Measurements from ENCODE around the gene TYK2.
A peak's percentile ranks its signal among the peaks of the same experiment; 100 is the strongest.
"Not testable (repeated sequence)": the region's sequence is repeated elsewhere in the genome, so short reads cannot be mapped to it uniquely, and the experiment has no call there.

TYK2 gene

DNA sequence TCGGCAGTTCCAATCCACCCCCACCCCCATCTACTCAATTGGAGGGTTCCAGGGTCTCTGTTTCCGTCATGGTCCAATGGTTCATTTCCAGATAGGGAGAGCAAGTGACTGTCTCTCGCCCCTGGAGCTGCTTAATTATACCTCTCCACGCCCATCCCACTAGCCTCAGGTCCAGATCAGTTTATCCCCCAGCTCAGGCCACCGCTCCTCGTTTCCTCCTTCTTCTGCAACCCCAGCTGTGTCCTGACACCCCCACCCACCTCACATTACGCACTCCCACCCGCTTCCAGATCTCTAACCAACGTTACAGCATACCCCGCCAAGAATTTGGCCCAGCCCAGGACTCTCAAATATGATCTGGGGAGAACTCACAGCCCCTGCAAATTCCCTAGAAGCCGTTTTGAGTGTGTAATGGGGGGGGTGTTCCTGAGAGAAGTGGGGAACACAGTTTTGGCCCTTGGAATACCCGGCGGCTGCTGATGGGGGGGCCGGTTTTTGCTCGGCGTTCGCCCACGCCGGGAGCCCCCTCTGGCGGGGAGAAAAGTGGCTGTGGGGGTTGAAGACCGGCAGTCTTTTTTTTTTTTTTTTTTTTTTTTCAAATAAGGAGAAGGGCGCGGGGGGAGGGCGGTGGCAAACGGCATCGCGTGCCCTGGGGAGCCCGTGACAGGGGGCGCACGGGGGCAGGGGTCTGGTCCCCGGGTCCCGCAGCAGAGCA, 38.3 kb upstream of the TYK2 start:
- Histone ChIP-seq H3K9ac (ENCODE audit: low read length) (no peak overlapping the region), H3K9me3 (ENCODE audit: control insufficient read depth, low read length) (no peaks in the 10 kb centered on the region), H3K27me3 (replicated peaks; ENCODE audit: control insufficient read depth, insufficient read depth, low read length) (peaks cover 37% of the 10 kb centered on the region), H3K36me3 (ENCODE audit: control insufficient read depth, insufficient read depth, low read length, severe bottlenecking) (no peaks in the 10 kb centered on the region), H3K4me1 (ENCODE audit: control insufficient read depth, insufficient read depth, low read length) (peaks cover 16% of the 10 kb centered on the region), H3K4me3 (ENCODE audit: low read length) (no peak overlapping the region)
- peak; percentile 40 for DNase-seq (ENCODE audit: low read depth)

DNA sequence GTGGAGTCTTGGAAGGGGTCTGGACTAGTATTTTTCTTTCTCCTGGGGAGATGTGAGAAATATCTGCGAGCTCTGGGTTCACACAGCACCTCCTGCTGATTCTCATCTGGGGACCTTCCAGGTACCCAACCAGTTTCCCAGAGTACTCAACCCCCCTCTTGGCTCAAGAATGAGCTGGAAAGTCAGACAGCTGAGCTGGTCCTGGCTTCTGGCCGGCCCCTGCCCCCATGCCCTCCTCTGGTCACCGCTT, 37.8 kb upstream of the TYK2 start:
- Histone ChIP-seq H3K4me1 (ENCODE audit: control insufficient read depth, insufficient read depth, low read length) (peaks cover 16% of the 10 kb centered on the region), H3K4me3 (ENCODE audit: low read length) (no peak overlapping the region), H3K9ac (ENCODE audit: low read length) (no peak overlapping the region), H3K36me3 (ENCODE audit: control insufficient read depth, insufficient read depth, low read length, severe bottlenecking) (no peaks in the 10 kb centered on the region), H3K27me3 (replicated peaks; ENCODE audit: control insufficient read depth, insufficient read depth, low read length) (peaks cover 32% of the 10 kb centered on the region), H3K9me3 (ENCODE audit: control insufficient read depth, low read length) (no peaks in the 10 kb centered on the region)
- DNase-seq (ENCODE audit: low read depth): no peak

DNA sequence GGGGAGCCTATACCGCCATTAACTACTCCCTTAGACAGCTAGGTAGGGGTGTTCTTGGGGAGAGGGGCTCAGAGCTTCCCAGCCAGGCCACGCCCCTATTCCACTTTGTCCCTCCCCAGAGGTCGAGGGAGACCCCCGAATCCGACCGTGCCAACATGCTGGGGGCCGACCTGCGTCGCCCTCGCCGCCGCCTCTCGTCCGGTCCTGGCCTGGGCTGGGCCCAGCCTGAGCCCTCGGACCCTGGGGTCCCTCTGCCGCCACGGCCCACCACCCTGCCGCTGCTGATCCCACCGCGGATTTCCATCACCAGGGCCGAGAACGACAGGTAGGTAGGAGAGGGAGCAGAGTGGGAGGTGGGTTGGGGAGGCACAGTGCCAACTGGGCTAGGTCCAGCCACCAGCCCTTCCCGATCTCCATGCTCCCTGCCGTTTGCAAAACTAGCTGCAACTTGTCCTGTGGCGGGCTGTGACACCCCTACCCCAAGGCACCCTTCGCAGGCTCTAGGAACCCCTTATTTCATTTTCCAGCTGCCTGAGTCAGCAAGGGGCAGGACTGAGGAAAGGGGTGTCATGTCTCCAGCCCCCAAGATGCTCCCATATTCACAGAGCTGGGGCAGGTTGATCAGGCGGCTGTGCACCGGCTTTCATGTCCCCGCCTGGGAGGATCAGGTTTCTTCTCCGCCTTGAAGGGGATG, 37.3 kb upstream of the TYK2 start:
- Histone ChIP-seq H3K4me3 (ENCODE audit: low read length) (no peak overlapping the region), H3K4me1 (ENCODE audit: control insufficient read depth, insufficient read depth, low read length) (peaks cover 16% of the 10 kb centered on the region), H3K9me3 (ENCODE audit: control insufficient read depth, low read length) (no peaks in the 10 kb centered on the region), H3K9ac (ENCODE audit: low read length) (no peak overlapping the region), H3K36me3 (ENCODE audit: control insufficient read depth, insufficient read depth, low read length, severe bottlenecking) (no peaks in the 10 kb centered on the region), H3K27me3 (replicated peaks; ENCODE audit: control insufficient read depth, insufficient read depth, low read length) (peaks cover 32% of the 10 kb centered on the region)
- DNase-seq (ENCODE audit: low read depth): peak; percentile 34

DNA sequence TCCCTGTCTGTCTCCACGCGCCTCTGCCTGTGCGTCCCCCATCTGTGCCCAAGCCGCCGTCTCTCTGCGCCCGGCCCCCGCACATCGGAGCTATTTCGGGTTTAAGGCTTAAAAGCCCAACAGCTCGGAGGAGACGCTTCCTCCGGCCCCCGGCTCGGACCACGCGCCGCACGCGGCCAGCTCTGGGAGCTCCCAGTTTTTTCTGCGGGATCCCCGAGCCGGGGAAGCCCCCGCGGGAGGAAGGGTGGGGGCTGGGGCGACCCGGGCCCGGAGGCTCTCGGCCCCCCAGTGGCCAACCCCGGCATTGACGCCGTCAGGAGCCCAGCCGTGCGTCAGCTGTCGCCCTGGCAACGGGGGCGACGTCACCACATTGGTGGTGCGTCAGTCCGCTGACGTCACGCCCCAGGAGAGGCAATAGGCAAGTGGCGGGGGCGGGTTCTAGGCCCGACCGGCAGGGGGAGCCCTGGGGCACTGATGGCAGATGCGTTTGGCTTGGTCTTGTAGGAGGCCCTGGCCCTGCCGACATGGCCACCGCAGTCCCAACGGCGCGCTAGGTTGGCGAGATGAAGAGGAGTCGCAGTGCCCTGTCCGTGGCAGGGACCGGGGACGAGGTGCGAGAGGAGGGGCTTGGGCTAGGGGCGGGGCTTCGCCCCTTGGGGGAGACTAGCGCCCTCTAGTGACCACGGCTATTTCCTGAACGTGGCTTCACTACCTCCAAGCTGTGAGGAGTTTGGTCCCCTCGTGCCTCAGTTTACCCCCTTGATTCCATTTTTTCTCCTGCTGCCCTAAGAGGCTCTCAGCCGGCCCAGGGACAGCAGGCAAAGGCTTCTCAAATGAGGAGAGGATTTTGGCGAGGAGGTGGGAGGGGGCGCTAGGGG, 36.2 kb upstream of the TYK2 start:
- H3K4me1 ChIP-seq (ENCODE audit: control insufficient read depth, insufficient read depth, low read length): peaks cover 16% of the 10 kb centered on the region
- H3K9ac ChIP-seq (ENCODE audit: low read length): peak overlapping the region; percentile 80
- peak overlapping the region; percentile 83 for H3K4me3 ChIP-seq (ENCODE audit: low read length)
- peaks cover 24% of the 10 kb centered on the region for H3K27me3 ChIP-seq (replicated peaks; ENCODE audit: control insufficient read depth, insufficient read depth, low read length)
- no peaks in the 10 kb centered on the region for H3K9me3 ChIP-seq (ENCODE audit: control insufficient read depth, low read length)
- H3K36me3 ChIP-seq (ENCODE audit: control insufficient read depth, insufficient read depth, low read length, severe bottlenecking): no peaks in the 10 kb centered on the region
- peak; percentile 96 for DNase-seq (ENCODE audit: low read depth)

DNA sequence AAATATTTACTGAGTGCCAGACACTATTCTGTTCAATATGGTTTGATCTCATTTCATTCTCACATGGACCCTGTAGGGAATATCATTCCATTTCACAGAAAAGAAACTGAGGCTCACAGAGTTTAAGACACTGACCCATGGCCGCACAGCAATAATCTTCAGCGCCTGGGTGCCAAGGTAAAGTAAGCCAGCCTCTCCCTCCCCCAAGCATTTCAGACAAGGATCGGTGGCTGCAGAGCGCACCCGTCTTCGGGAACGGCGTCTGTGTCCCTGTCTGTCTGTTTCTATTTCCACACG, 35.7 kb upstream of the TYK2 start:
- H3K36me3 ChIP-seq (ENCODE audit: control insufficient read depth, insufficient read depth, low read length, severe bottlenecking): no peaks in the 10 kb centered on the region
- H3K9me3 ChIP-seq (ENCODE audit: control insufficient read depth, low read length): no peaks in the 10 kb centered on the region
- peaks cover 19% of the 10 kb centered on the region for H3K27me3 ChIP-seq (replicated peaks; ENCODE audit: control insufficient read depth, insufficient read depth, low read length)
- H3K4me1 ChIP-seq (ENCODE audit: control insufficient read depth, insufficient read depth, low read length): peaks cover 16% of the 10 kb centered on the region
- peak overlapping the region; percentile 83 for H3K4me3 ChIP-seq (ENCODE audit: low read length)
- peak overlapping the region; percentile 80 for H3K9ac ChIP-seq (ENCODE audit: low read length)
- DNase-seq (ENCODE audit: low read depth): no peak

DNA sequence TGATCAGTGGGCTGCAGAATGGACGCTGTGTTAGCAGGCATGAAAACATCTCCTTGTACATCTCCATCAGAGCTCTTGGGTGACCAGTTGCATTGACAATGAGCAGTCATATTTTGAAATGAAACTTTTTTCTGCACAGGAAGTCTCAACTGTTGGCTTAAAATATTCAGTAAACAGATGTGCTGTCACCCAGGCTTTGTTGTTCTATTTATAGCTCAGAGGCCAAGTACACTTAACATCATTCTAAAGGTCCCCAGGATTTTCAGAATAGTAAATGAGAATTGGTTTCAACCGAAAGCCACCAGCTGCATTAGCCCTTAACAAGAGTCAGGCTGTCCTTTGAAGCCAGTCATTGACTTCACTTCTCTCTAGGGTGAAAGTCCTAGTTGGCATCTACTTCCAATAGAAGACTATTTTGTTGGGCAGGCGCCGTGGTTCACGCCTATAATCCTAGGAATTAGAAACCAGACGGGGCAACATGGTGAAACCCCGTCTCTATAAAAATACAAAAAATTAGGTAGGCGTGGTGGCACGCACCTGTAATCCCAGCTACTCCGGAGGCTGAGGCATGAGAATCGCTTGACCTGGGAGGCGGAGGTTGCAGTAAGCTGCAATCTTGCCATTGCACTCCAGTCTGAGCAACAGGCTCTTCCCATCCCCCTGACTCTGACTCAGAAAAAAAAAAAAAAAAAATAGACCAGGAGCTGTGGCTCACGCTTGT, 32.0 kb upstream of the TYK2 start:
- Histone ChIP-seq H3K4me3 (ENCODE audit: low read length) (no peak overlapping the region), H3K4me1 (ENCODE audit: control insufficient read depth, insufficient read depth, low read length) (peaks cover 6% of the 10 kb centered on the region), H3K36me3 (ENCODE audit: control insufficient read depth, insufficient read depth, low read length, severe bottlenecking) (no peaks in the 10 kb centered on the region), H3K9ac (ENCODE audit: low read length) (no peak overlapping the region), H3K9me3 (ENCODE audit: control insufficient read depth, low read length) (no peaks in the 10 kb centered on the region), H3K27me3 (replicated peaks; ENCODE audit: control insufficient read depth, insufficient read depth, low read length) (peaks cover 7% of the 10 kb centered on the region)
- DNase-seq (ENCODE audit: low read depth): no peak

DNA sequence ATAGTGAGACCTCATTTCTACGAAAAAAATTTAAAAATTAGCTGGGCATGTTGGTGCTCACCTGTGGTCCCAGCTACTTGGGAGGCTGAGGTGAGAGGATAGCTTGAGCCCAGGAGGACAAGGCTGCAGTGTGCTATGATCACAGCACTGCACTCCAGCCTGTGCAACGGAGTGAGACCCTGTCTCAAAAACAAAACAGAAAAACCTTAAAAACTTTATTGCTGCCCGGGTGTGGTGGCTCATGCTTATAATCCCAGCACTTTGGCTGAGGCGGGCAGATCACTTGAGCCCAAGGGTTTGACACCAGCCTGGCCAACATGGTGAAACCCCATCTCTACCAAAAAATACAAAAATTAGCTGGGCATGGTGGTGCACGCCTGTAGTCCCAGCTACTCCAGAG, 30.9 kb upstream of the TYK2 start:
- not testable (repeated sequence) for H3K27me3 ChIP-seq (replicated peaks; ENCODE audit: control insufficient read depth, insufficient read depth, low read length); H3K4me1 ChIP-seq (ENCODE audit: control insufficient read depth, insufficient read depth, low read length); H3K9me3 ChIP-seq (ENCODE audit: control insufficient read depth, low read length); DNase-seq (ENCODE audit: low read depth); H3K4me3 ChIP-seq (ENCODE audit: low read length); H3K36me3 ChIP-seq (ENCODE audit: control insufficient read depth, insufficient read depth, low read length, severe bottlenecking); H3K9ac ChIP-seq (ENCODE audit: low read length)

DNA sequence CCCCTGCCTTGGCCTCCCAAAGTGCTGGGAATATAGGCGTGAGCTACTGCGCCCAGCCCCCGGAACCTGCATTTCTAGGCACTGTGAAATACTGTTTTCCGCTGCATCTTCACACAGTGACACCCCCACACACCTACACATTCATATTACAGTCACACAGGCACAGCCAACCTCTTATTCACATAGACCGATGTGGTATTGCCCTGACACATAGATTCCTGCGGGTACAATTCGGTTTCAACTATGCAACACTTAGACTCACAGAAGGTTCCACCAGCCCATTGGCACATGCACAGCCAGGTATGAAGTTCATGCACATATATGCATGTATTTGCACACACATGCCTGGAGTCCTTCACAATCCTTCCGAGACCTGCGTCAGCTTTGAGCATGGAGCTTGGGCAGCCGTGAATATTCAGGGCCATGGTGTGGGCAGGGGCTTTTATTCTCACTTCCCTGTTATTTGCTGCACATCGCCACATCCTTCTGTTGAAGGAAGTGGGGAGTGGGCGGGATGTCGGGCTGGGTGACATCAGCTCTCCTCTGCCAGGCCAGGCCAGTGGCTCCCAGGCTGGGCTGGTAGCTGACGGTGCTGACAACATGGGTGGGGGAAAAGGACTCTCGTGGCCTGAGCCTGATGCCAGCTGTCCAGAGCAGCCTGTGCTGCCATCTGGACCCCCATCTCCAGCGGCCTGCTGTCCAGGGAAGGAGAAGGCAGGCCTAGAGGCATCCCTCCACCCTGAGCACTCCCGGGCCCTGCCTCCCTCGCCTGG, 28.3 kb upstream of the TYK2 start:
- no peak overlapping the region for H3K9ac ChIP-seq (ENCODE audit: low read length)
- H3K4me1 ChIP-seq (ENCODE audit: control insufficient read depth, insufficient read depth, low read length): peaks cover 13% of the 10 kb centered on the region
- peaks cover 3% of the 10 kb centered on the region for H3K27me3 ChIP-seq (replicated peaks; ENCODE audit: control insufficient read depth, insufficient read depth, low read length)
- no peaks in the 10 kb centered on the region for H3K36me3 ChIP-seq (ENCODE audit: control insufficient read depth, insufficient read depth, low read length, severe bottlenecking)
- no peaks in the 10 kb centered on the region for H3K9me3 ChIP-seq (ENCODE audit: control insufficient read depth, low read length)
- no peak for DNase-seq (ENCODE audit: low read depth)
- no peak overlapping the region for H3K4me3 ChIP-seq (ENCODE audit: low read length)

DNA sequence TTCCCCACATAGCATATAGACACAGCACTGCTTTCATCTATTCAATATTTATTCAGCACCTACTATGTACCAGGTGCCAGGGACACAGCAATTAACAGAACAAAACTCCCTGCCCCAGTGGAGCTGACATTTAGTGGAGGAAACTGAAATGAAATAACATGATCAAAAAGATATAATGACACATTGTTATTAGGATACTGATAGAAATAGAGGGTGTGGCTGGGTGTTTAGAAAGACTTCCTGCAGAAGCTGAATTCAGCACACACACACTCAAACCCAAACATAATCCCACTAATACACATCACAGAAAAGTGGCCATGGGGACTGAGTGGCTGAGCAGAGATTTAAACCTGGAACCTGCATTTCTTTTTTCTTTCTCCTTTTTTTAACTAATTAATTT, 26.7 kb upstream of the TYK2 start:
- Histone ChIP-seq H3K9ac (ENCODE audit: low read length) (no peak overlapping the region), H3K27me3 (replicated peaks; ENCODE audit: control insufficient read depth, insufficient read depth, low read length) (peaks cover 3% of the 10 kb centered on the region), H3K4me3 (ENCODE audit: low read length) (no peak overlapping the region), H3K36me3 (ENCODE audit: control insufficient read depth, insufficient read depth, low read length, severe bottlenecking) (no peaks in the 10 kb centered on the region), H3K9me3 (ENCODE audit: control insufficient read depth, low read length) (no peaks in the 10 kb centered on the region), H3K4me1 (ENCODE audit: control insufficient read depth, insufficient read depth, low read length) (peaks cover 16% of the 10 kb centered on the region)
- no peak for DNase-seq (ENCODE audit: low read depth)

DNA sequence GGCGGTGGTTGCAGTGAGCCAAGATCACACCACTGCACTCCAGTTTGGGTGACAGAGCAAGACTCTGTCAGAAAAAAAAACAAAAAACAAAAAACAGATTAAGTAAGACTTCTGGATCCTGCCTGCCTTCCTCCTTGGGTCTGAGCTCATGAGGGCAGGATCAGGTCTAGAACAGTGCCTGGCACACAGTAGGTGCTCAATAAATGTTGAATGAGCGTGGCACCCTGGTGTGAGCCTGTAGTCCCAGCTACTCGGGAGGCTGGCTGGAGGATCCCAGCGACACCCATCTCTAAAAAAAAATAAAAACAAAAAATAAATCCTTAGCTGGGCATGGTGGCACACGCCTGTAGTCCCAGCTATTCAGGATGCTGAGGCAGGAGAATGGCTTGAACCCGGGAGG, 25.8 kb upstream of the TYK2 start:
- H3K4me1 ChIP-seq (ENCODE audit: control insufficient read depth, insufficient read depth, low read length): peaks cover 25% of the 10 kb centered on the region
- no peaks in the 10 kb centered on the region for H3K9me3 ChIP-seq (ENCODE audit: control insufficient read depth, low read length)
- no peak overlapping the region for H3K4me3 ChIP-seq (ENCODE audit: low read length)
- H3K27me3 ChIP-seq (replicated peaks; ENCODE audit: control insufficient read depth, insufficient read depth, low read length): peaks cover 3% of the 10 kb centered on the region
- DNase-seq (ENCODE audit: low read depth): no peak
- no peak overlapping the region for H3K9ac ChIP-seq (ENCODE audit: low read length)
- no peaks in the 10 kb centered on the region for H3K36me3 ChIP-seq (ENCODE audit: control insufficient read depth, insufficient read depth, low read length, severe bottlenecking)
